Esophagus squamous epithelium (tissue), 5 donors: ENCODE measurements around the gene RCL1. TPM values are rescaled to one million over a fixed set of nuclear protein-coding genes. Genes with fewer than 3 reads are reported as not detected.
"Not testable (repeated sequence)": the region's sequence is repeated elsewhere in the genome, so short reads cannot be mapped to it uniquely, and the experiment has no call there.

Source experiments
- DNase-seq: peaks from one replicate; lab custom pipeline; 2025; lab: John Stamatoyannopoulos, UW
- H3K27ac ChIP-seq, 4 donors: fragments of 200-600 bp; sonication (generic); one replicate each; pipeline ENCODE4 v1.5.1; 2016 to 2019; ENCODE audit warnings: mild to moderate bottlenecking in 1 of 4
- H3K27me3 ChIP-seq, 4 donors: fragments of 200-600 bp; sonication (generic); 1 replicate in 3 of 4; 2 replicates in 1 of 4; pipeline versions ENCODE4 v1.5.1 to v1.6.0; 2017 to 2021; ENCODE audit warnings: antibody characterized with exemption in 1 of 4
- H3K36me3 ChIP-seq, 3 donors: fragments of 200-600 bp; sonication (generic); one replicate each; pipeline ENCODE4 v1.5.1; 2016 to 2019
- H3K4me1 ChIP-seq, 3 donors: fragments of 200-600 bp; sonication (generic); one replicate each; pipeline ENCODE4 v1.5.1; 2017 to 2019
- H3K4me3 ChIP-seq, 4 donors: fragments of 200-600 bp; sonication (generic); 1 replicate in 3 of 4; 2 replicates in 1 of 4; pipeline ENCODE4 v1.5.1; 2016 to 2019; ENCODE audit warnings: mild to moderate bottlenecking in 2 of 4, moderate library complexity in 1 of 4
- H3K9me3 ChIP-seq, 3 donors: fragments of 200-600 bp; sonication (generic); one replicate each; pipeline ENCODE4 v1.5.1; 2016 to 2019
- CTCF ChIP-seq, 6 experiments: fragments of 450-650 bp in 4 of 6; fragments of 200-600 bp in 2 of 6; sonication (generic) in 2 of 6; IDR thresholded peaks; one replicate each; pipeline ENCODE4 v1.5.1; 2016 to 2019; ENCODE audit warnings: antibody characterized with exemption in 6 of 6, mild to moderate bottlenecking in 4 of 6, moderate library complexity in 4 of 6
- POLR2A ChIP-seq, 4 donors: fragments of 450-650 bp; IDR thresholded peaks; one replicate each; pipeline ENCODE4 v1.6.1; 2017; ENCODE audit warnings: antibody characterized with exemption in 4 of 4, mild to moderate bottlenecking in 4 of 4, moderate library complexity in 3 of 4
- WGBS, 2 donors: methylation state at CpG; one replicate each; pipeline ENCODE4 v1.1.5; 2018; 5-methylcytosine and 5-hydroxymethylcytosine counted together
- intact Hi-C: fragments of 100-400 bp; cut with DNase I; formaldehyde crosslinking; loops from one replicate; pipeline ENCODE4 v1.15.0; 2022
- total RNA-seq, 4 donors: library from RNA; depleted of rRNA; stranded (reverse); fragments of >200 nt; gene quantifications; one replicate each; pipeline ENCODE4 v1.1.0, GENCODE V29; 2016
- donor health status: DM: yes; HTN: yes; CAD: no.

The RCL1 gene
- total RNA-seq, 4 donors from 2014 or later: 13.8 to 28.0 (median 16.5) TPM

GRCh38 chr9:4781408-4781807 lies 11.3 kb upstream of the RCL1 start:
- peaks cover 0 to 10% (median 0%) of the 10 kb centered on the region in 4 donors for H3K27me3 ChIP-seq
- no peaks in the 10 kb centered on the region for H3K9me3 ChIP-seq
- H3K36me3 ChIP-seq: no peaks in the 10 kb centered on the region
- H3K4me3 ChIP-seq: no peak overlapping the region
- TF ChIP-seq POLR2A (IDR thresholded peaks at IDR 0.05): no peak
- TF ChIP-seq CTCF (IDR thresholded peaks at IDR 0.05): no peak
- H3K4me1 ChIP-seq: no peaks in the 10 kb centered on the region
- WGBS, 2 donors: 57 to 67% methylated on average over 2 of the region's 2 CpGs
- intact Hi-C loops: no loop called here
- no peak overlapping the region for H3K27ac ChIP-seq
- no peak for DNase-seq

GRCh38 chr9:4783191-4783590 lies 9.6 kb upstream of the RCL1 start:
- H3K36me3 ChIP-seq, H3K9me3 ChIP-seq, H3K27ac ChIP-seq, H3K4me3 ChIP-seq, DNase-seq, intact Hi-C loops, H3K4me1 ChIP-seq: not testable (repeated sequence)
- WGBS, 2 donors: 33 to 67% methylated on average over 1 of the region's 4 CpGs
- H3K27me3 ChIP-seq: peaks cover 0 to 13% (median 0%) of the 10 kb centered on the region in 4 donors

GRCh38 chr9:4784403-4784802 lies 8.3 kb upstream of the RCL1 start:
- Histone ChIP-seq H3K27ac (no peak overlapping the region), H3K4me3 (no peak overlapping the region), H3K9me3 (no peaks in the 10 kb centered on the region), H3K27me3 (peaks cover 0 to 13% (median 0%) of the 10 kb centered on the region in 4 donors), H3K4me1 (no peaks in the 10 kb centered on the region), H3K36me3 (no peaks in the 10 kb centered on the region)
- WGBS, 2 donors: 66 to 75% methylated on average over 2 of the region's 2 CpGs
- no peak for DNase-seq
- no peak for TF ChIP-seq POLR2A (IDR thresholded peaks at IDR 0.05)
- intact Hi-C loops: no loop called here

- intact Hi-C loops: no loop called here
- H3K36me3 ChIP-seq: no peaks in the 10 kb centered on the region
- H3K9me3 ChIP-seq: no peaks in the 10 kb centered on the region
- WGBS, 2 donors: 68 to 98% methylated on average over 4 of the region's 4 CpGs
- H3K27ac ChIP-seq: no peak overlapping the region
- TF ChIP-seq CTCF (IDR thresholded peaks at IDR 0.05): no peak
- DNase-seq: no peak
- peaks cover 0 to 1% (median 0%) of the 10 kb centered on the region in 3 donors for H3K4me1 ChIP-seq
- peaks cover 0 to 10% (median 0%) of the 10 kb centered on the region in 4 donors for H3K27me3 ChIP-seq
- no peak overlapping the region for H3K4me3 ChIP-seq
Measured at GRCh38 chr9:4786599-4786998, 6.1 kb upstream of the RCL1 start.

- intact Hi-C loops: no loop called here
- Histone ChIP-seq H3K9me3 (no peaks in the 10 kb centered on the region), H3K4me3 (no peak overlapping the region), H3K27ac (no peak overlapping the region), H3K27me3 (peaks cover 0 to 6% (median 0%) of the 10 kb centered on the region in 4 donors), H3K4me1 (peaks cover 0 to 8% (median 0%) of the 10 kb centered on the region in 3 donors), H3K36me3 (no peaks in the 10 kb centered on the region)
- DNase-seq: no peak
- TF ChIP-seq CTCF (IDR thresholded peaks at IDR 0.05) (no peak), POLR2A (IDR thresholded peaks at IDR 0.05) (no peak)
- WGBS, 2 donors: 25 to 91% methylated on average over 1 of the region's 1 CpG
Measured at GRCh38 chr9:4787876-4788275, 4.9 kb upstream of the RCL1 start.

- Histone ChIP-seq H3K4me3 (no peak overlapping the region), H3K27ac (no peak overlapping the region), H3K36me3 (no peaks in the 10 kb centered on the region), H3K9me3 (no peaks in the 10 kb centered on the region), H3K27me3 (peaks cover 0 to 6% (median 0%) of the 10 kb centered on the region in 4 donors), H3K4me1 (peaks cover under 1 to 13% (median 3%) of the 10 kb centered on the region in 3 donors)
- DNase-seq: no peak
- WGBS, 2 donors: 52 to 56% methylated on average over 6 of the region's 6 CpGs
- TF ChIP-seq POLR2A (IDR thresholded peaks at IDR 0.05): no peak
- no peak for TF ChIP-seq CTCF (IDR thresholded peaks at IDR 0.05)
- intact Hi-C loops: no loop called here
Measured at GRCh38 chr9:4788703-4789102, 4.0 kb upstream of the RCL1 start.
